HG02588 (cell line): ENCODE results near the gene FANCG.

ENCODE experiments used
- ATAC-seq: cut with Tn5 transposase; IDR thresholded peaks from one replicate; pipeline ENCODE4 v1.9.1; 2021; ENCODE audit warnings: mild to moderate bottlenecking, moderate library complexity; ENCODE audit not compliant: unreplicated experiment

The FANCG gene

GRCh38 chr9:35027374-35027773 is 52.4 kb downstream of the FANCG start:
- ATAC-seq = no peak

- ATAC-seq = no peak
Measured at GRCh38 chr9:35026671-35027070, 53.1 kb downstream of the FANCG start.
